HG03457 (cell line): ENCODE measurements around the gene SELENOV.

Experiments used
- ATAC-seq: cut with Tn5 transposase; IDR thresholded peaks from one replicate; pipeline ENCODE4 v1.9.1; 2021; ENCODE audit warnings: moderate number of reproducible peaks; ENCODE audit not compliant: unreplicated experiment

The SELENOV gene

DNA sequence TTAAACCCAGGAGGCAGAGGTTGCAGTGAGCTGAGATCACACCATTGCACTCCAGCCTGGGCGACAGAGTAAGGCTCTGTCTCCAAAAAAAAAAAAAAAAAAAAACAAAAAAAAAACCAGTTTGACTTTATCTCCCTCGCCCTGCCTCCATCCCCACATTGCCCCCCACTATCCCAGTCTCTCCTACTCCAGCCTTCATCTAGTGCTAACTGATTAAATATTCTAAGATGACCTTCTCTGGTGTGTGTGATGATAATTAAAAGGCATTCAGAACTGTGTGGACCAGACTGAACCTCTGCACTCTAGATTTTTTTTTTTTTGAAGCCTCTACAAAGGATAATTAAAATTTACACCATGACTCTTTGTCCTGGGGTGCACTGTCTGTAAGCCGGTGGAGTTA lies 22.2 kb upstream of the SELENOV start:
- no peak for ATAC-seq

- ATAC-seq: no peak
Measured at GRCh38 chr19:39494661-39495060, 20.3 kb upstream of the SELENOV start.

DNA sequence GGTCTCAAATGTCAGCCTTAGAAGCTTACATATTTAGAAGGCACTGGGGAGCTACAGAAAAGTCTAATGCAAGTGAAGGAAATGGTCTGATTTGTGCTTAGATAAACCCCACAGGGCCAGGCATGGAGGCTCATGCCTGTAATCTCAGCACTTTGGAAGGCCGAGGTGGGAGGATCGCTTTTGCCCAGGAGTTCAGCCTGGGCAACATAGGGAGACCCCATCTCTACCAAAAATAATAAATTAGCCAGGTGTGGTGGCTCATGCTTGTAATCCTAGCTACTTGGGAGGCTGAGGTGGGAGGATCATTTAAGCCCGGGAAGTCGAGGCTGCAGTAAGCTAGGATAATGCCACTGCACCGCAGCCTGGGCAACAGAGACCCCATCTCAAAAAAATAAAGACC lies 18.9 kb upstream of the SELENOV start:
- no peak for ATAC-seq

- no peak for ATAC-seq
Measured at GRCh38 chr19:39497701-39497995, 17.3 kb upstream of the SELENOV start.

DNA sequence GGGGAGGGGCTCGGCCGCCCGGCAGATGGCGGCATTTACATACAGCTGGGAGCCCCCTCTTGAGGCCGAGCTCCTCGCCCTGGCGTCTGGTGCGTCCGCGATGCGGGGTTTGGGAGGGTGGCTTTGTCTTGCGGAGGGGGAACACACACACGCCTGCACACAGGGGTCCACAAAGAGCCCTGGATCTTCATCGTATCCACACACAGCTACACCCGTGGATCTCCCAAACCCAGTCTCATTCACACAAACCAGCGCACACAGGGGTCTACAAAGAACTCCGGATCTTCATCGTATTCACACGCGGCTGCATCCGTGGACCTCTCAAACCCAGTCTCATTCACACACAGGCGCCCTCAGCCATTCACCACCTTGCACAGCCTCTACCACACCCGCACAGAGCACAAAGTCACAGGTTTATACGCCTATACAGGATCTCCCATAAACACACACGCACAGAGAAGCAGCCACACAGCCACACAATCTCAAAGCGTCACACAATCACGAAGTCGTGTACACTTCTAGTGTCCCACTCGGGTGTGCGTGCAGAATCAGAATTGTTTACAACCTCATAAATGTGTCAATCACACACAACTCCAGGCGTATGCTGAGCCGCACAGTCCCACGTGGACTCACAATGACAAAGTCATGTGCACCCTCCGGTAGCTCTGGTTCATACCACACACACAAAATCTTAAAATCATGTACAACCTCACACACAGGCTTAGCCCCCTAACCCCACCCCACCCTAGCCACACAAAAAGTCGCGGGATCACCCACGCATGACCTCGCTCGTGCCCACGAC lies 16.7 kb upstream of the SELENOV start:
- ATAC-seq: no peak

DNA sequence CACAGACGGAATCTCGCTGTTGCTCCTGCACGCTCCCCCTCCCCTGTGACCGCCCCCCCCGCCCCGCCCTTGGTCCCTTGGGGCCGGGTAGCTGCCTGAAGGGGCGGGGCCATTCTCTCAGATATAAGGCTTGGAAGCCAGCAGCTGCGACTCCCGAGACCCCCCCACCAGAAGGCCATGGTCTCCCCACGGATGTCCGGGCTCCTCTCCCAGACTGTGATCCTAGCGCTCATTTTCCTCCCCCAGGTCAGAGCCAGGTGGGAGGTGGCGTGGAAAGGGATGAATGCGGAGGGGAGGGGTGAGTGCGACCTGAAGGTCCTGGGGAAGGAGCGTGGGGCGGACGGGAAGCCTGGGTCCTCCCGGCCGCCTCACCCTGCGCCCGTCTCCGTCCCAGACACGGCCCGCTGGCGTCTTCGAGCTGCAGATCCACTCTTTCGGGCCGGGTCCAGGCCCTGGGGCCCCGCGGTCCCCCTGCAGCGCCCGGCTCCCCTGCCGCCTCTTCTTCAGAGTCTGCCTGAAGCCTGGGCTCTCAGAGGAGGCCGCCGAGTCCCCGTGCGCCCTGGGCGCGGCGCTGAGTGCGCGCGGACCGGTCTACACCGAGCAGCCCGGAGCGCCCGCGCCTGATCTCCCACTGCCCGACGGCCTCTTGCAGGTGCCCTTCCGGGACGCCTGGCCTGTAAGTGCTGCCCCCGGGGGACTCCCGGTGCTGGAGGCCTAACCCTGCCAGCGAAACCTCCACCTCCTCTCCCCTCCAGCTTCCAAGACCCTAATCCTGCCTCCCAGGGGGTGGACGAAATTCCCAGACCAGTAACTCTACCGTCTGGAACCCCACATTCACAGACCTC lies 15.9 kb upstream of the SELENOV start, which contains the start of gene DLL3:
DLL3 (plus strand) TSS at position 150 of the 845 bp plus-strand sequence; CDS start at position 178, 28 bp downstream.
- ATAC-seq: no peak

GRCh38 chr19:39499932-39500331 lies 15.0 kb upstream of the SELENOV start:
- ATAC-seq: no peak

- no peak for ATAC-seq
Measured at GRCh38 chr19:39500543-39500942, 14.4 kb upstream of the SELENOV start.

DNA sequence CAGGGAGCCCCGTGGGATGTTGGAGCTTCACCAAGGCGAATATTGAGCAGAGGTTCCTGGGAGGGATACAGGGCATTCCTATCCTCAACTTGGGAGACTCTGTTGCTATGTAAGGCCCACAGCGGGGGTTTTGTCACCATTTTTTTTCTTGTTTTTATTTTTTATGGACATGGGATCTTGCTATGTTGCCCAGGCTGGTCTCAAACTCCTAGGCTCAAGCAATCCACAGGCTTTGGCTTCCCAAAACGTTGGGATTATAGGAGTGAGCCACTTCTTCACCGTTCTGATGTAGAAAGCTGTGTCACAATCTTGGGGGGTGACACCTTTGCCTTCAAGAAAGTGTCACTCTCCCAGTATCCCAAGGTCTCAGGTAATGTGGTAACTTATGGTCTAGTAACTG lies 13.6 kb upstream of the SELENOV start:
- no peak for ATAC-seq

- no peak for ATAC-seq
Measured at GRCh38 chr19:39502640-39503417, 12.1 kb upstream of the SELENOV start.

DNA sequence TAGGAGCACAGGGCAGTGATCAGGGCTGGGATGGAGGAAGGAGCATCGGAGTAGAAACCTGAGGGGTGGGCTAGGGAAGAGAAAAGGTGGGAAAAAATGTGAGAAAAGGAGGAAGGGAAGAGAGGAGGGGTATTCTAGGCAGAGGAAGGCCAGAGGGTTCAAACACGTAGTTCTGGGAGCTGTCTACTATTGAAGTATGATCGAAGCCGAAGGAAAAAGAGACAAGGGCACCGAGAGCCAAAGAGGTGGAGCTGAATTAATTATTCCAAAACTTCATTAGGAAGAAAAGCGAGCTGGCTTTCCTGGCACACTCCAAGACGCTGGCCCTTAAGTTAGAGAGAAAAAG lies 8.4 kb upstream of the SELENOV start:
- ATAC-seq: no peak

DNA sequence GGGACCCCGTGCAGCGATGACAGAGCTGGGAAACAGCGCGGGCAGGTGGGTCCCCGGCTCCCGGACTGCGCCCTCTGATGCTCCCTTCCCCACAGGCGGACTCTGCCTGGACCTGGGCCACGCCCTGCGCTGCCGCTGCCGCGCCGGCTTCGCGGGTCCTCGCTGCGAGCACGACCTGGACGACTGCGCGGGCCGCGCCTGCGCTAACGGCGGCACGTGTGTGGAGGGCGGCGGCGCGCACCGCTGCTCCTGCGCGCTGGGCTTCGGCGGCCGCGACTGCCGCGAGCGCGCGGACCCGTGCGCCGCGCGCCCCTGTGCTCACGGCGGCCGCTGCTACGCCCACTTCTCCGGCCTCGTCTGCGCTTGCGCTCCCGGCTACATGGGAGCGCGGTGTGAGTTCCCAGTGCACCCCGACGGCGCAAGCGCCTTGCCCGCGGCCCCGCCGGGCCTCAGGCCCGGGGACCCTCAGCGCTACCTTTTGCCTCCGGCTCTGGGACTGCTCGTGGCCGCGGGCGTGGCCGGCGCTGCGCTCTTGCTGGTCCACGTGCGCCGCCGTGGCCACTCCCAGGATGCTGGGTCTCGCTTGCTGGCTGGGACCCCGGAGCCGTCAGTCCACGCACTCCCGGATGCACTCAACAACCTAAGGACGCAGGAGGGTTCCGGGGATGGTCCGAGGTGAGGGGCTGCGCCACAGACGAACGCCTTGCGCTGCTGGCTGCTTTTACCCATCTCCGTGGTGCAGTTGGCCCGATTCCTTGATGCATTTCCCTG lies 7.8 kb upstream of the SELENOV start:
- no peak for ATAC-seq

DNA sequence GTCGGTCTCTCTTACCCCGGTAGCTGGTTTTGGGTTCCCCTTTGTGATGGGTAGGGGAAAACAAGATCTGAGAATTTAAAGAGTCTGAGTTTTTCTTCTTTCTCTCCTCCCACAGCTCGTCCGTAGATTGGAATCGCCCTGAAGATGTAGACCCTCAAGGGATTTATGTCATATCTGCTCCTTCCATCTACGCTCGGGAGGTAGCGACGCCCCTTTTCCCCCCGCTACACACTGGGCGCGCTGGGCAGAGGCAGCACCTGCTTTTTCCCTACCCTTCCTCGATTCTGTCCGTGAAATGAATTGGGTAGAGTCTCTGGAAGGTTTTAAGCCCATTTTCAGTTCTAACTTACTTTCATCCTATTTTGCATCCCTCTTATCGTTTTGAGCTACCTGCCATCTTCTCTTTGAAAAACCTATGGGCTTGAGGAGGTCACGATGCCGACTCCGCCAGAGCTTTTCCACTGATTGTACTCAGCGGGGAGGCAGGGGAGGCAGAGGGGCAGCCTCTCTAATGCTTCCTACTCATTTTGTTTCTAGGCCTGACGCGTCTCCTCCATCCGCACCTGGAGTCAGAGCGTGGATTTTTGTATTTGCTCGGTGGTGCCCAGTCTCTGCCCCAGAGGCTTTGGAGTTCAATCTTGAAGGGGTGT lies 7.1 kb upstream of the SELENOV start:
- ATAC-seq: no peak

DNA sequence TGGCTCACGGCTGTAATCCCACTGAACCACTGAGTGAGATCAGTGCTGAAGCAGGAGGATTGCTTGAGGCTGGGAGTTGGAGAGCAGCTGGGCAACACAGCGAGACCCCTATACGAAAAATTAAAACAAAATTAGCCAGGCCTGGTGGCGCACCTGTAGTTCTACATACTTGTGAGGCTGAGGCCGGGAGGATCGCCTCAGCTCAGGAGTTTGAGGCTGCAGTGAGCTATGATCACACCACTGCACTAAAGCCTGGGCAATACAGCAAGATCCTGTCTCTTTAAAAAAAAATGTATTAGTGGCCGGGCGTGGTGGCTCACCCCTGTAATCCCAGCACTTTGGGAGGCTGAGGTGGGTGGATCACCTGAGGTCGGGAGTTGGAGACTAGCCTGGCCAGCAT lies 6.3 kb upstream of the SELENOV start:
- no peak for ATAC-seq

- no peak for ATAC-seq
Measured at GRCh38 chr19:39509233-39509632, 5.7 kb upstream of the SELENOV start.

DNA sequence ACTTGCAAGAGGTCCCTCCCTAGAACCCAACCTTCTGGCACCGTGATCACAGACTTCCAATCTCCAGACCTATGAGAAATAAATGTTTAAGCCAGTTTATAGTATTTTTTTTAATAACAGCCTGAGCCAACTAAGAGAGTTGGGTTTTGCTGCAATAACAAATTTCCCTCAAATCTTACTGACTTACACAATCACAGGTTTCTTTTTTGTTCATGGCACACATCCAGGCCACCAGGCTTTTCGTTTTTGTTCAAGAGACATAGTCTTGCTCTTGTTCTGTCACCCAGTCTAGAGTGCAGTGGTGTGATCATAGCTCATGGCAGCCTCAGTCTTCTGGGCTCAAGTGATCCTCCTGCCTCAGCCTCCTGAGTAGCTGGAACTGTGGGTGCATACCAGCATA lies 2.0 kb upstream of the SELENOV start:
- ATAC-seq: no peak

- no peak for ATAC-seq
Measured at GRCh38 chr19:39515551-39516191, 732 bp downstream of the SELENOV start.

DNA sequence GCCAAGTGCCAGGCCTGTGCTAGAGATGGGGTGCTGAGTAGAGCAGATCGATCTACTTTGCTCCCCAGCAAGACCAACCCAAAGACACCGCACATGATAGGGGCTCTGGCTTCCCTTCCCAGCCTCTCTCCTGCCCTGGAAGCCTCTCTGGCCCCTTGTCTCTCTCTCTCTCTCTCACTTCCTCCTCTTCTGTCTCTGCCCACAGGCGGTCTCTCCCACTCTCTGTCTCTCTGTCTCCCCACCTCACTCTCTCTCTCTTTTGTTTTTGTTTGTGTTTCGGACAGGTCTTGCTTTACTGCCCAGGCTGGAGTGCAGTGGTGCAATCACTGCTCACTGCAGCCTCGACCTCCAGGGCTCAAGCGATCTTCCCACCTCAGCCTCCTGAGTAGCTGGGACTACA lies 1.3 kb downstream of the SELENOV start:
- ATAC-seq: no peak

GRCh38 chr19:39517432-39517831 lies 2.5 kb downstream of the SELENOV start:
- no peak for ATAC-seq

DNA sequence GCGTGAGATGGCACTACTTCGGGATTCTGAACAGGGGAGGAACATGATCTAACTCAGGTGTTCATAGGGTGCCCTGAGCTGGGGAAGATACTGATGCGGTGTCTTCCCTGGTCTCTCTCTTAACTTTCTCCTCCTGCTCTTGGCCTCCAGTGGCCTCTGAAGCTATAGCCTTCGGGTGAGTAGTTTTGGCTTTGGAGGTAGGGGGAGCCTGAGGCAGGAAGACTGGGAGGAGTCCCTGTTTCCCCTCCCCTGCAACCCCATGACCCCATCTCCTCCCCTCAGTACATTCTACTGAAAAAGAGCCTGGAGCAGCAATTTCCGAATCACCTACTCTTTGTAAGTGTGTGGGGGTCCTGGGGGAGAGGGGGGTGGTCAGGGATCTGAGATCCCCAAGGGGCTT lies 3.5 kb downstream of the SELENOV start:
- ATAC-seq: no peak
